HG03342 (cell line): Measurements from ENCODE around the gene MYLK2.

Experiments used
- ATAC-seq: cut with Tn5 transposase; IDR thresholded peaks from one replicate; pipeline ENCODE4 v1.9.1; 2021; ENCODE audit warnings: mild to moderate bottlenecking, moderate library complexity; ENCODE audit not compliant: unreplicated experiment

The MYLK2 gene

GRCh38 chr20:31851240-31851955 lies 32.2 kb downstream of the MYLK2 start:
- no peak for ATAC-seq

GRCh38 chr20:31853481-31853880 lies 34.3 kb downstream of the MYLK2 start:
- no peak for ATAC-seq

DNA sequence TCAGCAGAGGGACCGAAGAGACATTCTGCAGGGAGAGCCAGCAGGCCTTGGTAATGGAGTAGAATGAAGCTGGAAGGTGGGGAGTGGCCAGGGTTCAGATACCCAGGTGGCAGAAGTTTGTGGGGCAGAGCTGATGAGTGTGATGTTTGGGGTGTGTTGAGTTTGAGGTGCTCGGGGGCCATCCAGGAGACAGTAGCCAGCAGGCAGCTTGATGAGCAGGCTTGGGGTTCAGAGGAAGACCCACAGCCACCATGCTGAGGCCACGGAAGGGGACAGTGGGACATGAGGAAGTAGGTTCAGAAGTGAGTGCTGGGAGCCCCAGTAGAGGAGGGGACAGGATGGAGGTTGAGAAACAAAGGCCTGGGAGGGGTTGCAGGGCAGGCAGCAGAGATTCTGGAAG lies 37.4 kb downstream of the MYLK2 start:
- no peak for ATAC-seq

DNA sequence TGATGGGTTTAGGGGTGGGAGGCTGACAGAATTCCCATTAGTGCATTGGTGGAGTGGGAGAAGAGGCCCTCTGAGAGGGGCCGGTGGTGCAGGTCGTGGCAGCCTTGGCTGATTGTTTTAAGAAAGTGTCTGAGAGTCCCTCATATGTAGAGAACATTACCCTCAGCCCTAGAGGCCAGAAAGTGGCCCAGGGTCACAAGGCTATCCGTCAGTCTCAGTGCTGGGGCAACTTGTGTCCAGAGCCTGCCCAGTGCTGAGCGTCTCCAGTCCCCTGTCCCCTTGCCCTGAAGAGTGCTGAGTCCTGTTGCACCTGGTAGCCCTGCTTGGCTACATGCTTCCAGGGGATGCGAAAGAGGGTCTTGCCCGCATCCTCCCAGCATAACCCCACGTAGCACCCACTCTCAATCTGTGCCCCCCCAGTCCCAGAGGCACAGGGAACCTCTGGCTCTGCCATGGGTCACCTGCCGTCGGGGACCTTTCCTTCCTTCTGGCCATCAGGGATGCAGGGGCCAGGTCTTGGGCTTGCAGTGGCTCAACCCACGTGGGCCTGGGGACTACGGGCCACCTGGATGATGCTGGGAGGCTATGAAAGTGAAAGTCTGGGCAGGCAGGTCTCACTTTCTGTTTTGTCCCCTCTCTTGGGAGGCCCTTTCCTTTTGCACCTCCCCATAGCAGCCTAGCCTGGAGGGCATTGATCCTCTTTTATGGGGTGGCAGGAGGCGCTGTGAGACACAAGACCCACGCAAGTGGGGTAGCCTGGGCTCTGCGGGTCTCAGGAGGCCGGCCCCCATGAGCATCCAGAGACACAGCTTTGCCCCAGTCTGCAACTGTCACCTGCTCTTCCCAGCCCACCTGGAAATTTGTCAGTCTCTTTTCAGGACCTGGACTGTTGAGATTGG lies 39.0 kb downstream of the MYLK2 start:
- ATAC-seq: peak; percentile 80

- ATAC-seq: no peak
Measured at GRCh38 chr20:31858760-31859083, 39.6 kb downstream of the MYLK2 start.

GRCh38 chr20:31859266-31859997 lies 40.3 kb downstream of the MYLK2 start:
- ATAC-seq: no peak

DNA sequence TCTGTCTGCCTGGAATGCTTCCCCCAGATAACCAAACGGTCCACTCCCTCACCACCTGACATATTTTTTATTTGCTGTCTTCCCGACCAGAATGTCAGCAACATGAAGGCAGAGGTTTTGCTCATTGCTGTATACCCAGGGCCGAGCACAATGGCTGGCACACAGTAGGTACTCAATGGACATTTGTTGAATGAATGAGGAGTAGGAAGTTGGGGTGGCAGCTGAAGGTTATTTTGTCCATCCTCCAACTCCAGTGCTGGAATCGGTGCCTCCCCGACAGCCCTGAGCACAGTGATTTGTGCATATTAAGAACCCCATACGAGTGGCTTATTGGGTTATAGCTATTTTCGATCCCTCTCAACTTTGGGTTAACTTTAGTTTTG lies 40.8 kb downstream of the MYLK2 start:
- no peak for ATAC-seq

DNA sequence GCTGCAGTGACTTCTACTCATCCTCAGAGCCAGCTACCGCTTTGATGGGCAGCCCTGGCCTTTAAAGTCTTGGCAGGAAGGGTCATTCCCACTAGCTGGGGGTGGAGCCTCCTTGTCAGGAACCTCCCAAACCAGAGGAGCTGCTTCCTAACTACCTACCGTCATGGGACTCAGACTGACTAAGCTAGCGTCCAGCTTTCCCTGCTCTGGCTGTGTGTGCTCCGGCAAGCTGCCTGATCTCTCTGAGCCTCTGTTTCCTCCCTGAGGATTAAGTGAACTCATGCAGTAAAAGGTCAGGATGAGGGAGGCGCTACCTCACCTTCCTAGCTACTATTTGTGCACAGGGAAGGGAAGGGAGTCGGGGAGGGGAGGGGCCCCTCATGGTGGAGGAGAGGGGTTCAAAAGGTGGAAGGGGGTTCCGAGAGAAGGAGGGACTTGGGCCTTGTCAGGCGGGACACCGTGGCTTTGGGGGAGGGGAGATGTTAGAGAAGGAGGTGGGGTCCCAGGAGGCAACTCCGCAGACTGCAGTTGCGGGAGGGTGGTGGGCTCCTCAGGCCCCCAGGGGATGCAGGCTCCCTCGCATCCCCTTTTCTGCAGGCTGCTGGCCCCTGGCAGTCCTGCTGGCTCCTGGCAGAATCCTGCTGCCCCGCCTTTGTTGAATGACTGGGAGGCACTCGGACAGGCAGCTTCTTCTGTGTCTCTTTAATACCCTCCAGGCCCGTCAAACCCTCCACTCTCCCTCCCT lies 41.4 kb downstream of the MYLK2 start:
- no peak for ATAC-seq

DNA sequence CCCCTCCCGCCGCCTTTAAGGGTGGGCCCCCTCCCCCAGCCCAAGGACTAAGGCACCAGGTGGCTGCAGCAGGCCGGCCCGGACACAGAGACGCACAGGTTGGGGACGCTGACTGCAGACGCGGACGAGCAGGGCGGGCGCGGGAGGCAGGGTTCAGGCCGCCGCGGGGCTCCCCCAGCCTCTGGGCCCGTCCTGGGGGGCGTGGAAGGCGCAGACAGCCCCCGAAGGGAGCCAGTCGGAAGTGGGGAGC lies 41.9 kb downstream of the MYLK2 start:
- peak; percentile 25 for ATAC-seq

- ATAC-seq: peak; percentile 52
Measured at GRCh38 chr20:31861385-31862156, 42.4 kb downstream of the MYLK2 start.

DNA sequence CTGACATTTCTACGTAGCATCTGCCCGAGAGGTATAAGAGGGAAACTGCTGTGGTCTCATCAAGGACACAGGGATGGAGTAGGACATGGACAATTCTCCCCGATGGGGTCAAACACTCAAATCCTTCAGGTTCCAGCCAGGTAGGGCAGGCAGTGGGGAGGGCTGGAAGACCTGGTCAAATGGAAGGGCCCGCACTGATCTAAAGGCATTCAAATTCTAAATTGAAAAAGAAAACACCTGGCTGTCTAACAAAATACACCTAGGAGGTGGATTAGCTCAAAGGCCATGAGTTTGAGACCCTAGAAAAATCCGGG lies 43.0 kb downstream of the MYLK2 start:
- ATAC-seq: no peak

DNA sequence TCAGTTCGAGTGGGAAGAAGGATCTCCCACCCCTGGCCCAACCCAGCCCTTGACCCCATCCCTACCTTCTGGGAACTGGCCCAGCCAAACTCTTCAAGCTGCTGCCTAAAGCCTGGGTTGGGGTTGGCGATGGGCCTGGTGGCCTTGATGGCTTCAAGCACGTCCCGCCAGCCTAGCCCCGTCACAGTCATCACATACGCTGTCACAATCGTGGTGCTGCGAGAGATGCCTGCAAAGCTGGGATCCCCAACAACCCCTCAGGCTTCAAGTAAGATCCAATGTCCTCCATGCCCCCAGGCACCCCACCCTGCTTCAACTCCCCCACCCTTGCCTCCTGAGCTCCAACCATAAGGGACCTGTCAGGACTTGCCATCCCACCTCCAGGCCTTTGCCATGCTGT lies 43.4 kb downstream of the MYLK2 start:
- ATAC-seq: no peak

GRCh38 chr20:31863296-31864085 lies 44.3 kb downstream of the MYLK2 start:
- no peak for ATAC-seq

DNA sequence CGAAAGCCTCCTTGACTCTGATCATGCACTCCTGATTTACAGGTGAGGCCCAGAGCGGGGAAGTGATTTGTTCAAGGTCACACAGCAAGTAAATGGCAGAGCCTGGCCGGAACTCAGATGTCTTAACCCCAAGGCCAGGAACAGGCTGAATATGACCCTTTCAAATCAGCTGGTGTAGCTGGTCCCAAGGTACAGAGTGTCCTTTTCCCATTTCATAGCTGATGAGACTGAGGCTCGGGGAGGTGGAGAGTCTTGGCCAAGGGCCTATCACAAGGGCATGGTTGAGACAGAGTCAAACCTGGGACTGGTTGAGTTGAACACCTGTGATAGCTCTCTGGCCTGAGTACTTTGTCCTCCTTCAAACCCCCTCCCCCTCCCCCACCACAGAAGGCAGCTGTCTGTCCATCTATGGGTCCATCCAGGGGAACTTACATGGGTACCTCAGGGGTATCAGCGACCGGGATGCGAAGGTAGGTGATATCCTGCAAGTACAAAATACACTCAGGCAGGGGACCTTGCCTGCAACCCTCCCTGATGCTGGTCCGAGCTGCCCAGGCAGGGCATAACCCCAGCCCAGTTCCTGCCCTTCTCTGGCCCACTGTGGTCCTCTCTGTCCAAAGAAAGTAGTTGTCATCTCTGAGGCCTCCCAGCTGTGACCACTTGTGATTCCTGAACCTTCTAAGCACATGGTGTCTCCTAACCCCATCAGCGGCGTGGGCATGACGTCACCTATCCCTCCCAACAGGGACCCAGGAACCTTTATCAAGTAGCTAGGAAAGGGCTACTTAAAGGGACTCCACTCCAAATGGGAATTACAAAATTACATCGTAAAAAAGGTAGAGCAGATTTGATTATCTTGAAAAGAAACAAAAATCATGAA lies 45.6 kb downstream of the MYLK2 start:
- no peak for ATAC-seq

DNA sequence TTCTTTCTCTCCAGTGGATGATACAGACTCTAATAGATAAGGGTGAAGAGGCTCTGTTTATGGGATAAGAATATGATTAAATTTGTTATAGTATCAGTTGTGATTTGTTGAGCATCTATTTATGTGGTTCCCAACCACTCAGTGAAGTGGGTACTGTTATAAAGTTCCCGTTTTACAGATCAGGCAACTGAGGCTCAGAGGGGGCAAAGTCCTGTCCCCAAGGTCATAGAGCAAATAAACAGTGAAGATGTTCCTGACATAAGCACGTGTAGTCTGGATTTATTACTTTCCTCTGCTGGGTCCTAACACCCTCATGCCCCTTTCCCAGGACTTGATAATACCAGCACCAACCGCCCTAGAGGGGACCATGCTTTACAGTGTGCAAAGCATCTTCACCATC lies 47.1 kb downstream of the MYLK2 start:
- ATAC-seq: no peak

DNA sequence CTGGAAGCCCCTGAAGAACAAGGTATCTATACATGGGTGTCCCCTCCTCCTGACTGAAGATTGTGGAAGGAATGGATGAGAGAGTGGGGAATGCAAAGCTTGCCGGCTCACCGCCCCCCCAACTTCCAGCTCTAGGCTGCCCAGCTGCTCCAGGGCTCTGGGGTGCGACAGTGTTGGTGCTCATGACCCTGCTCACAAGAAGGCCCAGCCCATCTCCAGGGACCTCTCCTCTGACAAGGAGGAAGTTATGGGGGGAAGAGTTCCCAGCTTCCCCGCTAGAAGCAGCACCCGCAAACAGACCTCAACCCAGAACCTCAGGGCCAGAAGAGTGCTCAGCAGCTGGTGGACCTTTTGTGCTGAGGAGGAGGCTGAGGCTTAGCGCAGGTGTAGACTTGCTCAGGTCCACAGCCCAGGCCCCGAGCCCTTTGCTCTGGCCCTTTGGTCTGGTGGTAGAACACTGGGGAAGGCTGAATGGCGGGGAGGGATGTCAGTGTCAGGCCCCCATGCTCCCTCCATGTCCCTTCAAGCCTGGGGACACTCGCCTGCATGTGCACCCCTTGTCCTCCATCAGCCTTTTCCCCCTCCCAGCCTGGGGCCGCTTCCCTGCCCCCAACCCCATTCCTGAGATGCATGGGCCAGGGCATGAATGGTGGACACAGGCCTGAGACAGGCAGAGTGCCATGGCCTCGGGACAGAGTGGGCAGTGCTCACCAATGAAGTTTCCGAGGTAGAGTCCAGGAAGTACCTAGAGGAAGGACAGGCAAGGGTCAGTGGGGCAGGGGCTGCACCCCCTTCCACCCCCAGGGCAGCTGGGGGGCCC lies 49.9 kb downstream of the MYLK2 start:
- no peak for ATAC-seq

DNA sequence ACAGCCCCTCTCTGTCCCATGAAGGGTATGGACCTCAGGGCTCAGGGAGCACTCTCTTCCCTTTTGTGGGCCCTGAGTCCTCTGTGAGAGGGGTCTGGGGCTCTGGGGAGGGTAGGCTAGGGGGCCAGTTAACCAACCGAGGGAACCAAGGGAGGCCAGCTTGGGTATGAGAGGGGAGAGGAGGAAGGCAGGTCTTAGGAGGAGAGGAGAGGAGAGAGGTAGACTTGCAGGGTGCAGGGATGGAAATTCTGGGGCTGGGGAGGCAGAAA lies 50.5 kb downstream of the MYLK2 start:
- no peak for ATAC-seq

- no peak for ATAC-seq
Measured at GRCh38 chr20:31869942-31870725, 51.0 kb downstream of the MYLK2 start, which contains the start of the genes DUSP15 and TTLL9. DUSP15 (minus strand) TSS chr20:31870527; CDS start chr20:31870337, 190 bp downstream. TTLL9 (plus strand) TSS chr20:31870634; CDS start chr20:31871127, 493 bp downstream.
